ENCODE data around the gene DDTL.
"Not testable (repeated sequence)": the region's sequence is repeated elsewhere in the genome, so short reads cannot be mapped to it uniquely, and the experiment has no call there.

- TF ChIP-seq, protein P1, sequence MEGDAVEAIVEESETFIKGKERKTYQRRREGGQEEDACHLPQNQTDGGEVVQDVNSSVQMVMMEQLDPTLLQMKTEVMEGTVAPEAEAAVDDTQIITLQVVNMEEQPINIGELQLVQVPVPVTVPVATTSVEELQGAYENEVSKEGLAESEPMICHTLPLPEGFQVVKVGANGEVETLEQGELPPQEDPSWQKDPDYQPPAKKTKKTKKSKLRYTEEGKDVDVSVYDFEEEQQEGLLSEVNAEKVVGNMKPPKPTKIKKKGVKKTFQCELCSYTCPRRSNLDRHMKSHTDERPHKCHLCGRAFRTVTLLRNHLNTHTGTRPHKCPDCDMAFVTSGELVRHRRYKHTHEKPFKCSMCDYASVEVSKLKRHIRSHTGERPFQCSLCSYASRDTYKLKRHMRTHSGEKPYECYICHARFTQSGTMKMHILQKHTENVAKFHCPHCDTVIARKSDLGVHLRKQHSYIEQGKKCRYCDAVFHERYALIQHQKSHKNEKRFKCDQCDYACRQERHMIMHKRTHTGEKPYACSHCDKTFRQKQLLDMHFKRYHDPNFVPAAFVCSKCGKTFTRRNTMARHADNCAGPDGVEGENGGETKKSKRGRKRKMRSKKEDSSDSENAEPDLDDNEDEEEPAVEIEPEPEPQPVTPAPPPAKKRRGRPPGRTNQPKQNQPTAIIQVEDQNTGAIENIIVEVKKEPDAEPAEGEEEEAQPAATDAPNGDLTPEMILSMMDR (IDR thresholded peaks at IDR 0.05; ENCODE audit: low read depth, low read length) = not testable (repeated sequence)
- not testable (repeated sequence) for TF ChIP-seq POLR2A (IDR thresholded peaks at IDR 0.05; ENCODE audit: extremely low read depth, insufficient read length); MYC (IDR thresholded peaks at IDR 0.05; ENCODE audit: low read depth, low read length); MAX (IDR thresholded peaks at IDR 0.05; ENCODE audit: low read depth, low read length)
These were observed 11.7 kb upstream of the DDTL start for GRCh38 chr22:23954991-23955305.

Measured in NB4 (cell line).